HepG2 (cell line): ENCODE measurements around the gene CKB. TPM values are rescaled to one million over a fixed set of nuclear protein-coding genes. Genes with fewer than 3 reads are reported as not detected.

Experiments used
- ATAC-seq: fragments of 200-7000 bp; cut with Tn5 transposase; 3 replicates; pipeline ENCODE4 v1.9.1; 2020; ENCODE audit warnings: mild to moderate bottlenecking, moderate library complexity
- BruUV-seq: library from RNA; stranded (reverse); fragments of 400-500 nt; replicated peaks from 2 replicates; lab custom pipeline; 2021; lab: Mats Ljungman, UMichigan
- CTCF ChIA-PET: fragments of 300-600 bp; formaldehyde crosslinking; extraction: SDS; loops from one replicate; lab custom pipeline; 2021; ENCODE audit warnings: low total read pairs, inconsistent platforms, low intra/inter-chr PET ratio; lab: Yijun Ruan, JAX
- POLR2A ChIA-PET: fragments of 350-600 bp; sonication (Branson Sonifier 250); formaldehyde crosslinking; loops from one replicate; lab custom pipeline; 2020; ENCODE audit warnings: antibody characterized with exemption, inconsistent platforms; lab: Yijun Ruan, JAX
- DNase-seq: peaks from one replicate; pipeline ENCODE4 v3.0.0-alpha.2; 2015; ENCODE audit warnings: low spot score
- FAIRE-seq: peaks from 3 replicates; lab custom pipeline; 2011; peaks lifted over from hg19 to GRCh38; lab: Jason Lieb, UNC
- H2AFZ ChIP-seq: one replicate; pipeline ENCODE4 v1.6.1; 2011; ENCODE audit warnings: low read length, inconsistent platforms
- H3K27ac ChIP-seq: fragments of 300-600 bp; 3 replicates; pipeline ENCODE4 v1.8.0; 2011; ENCODE audit warnings: mixed run types, mild to moderate bottlenecking, mixed read lengths, low read length, inconsistent platforms; ENCODE audit not compliant: insufficient read depth; ENCODE audit errors: extremely low read length
- H3K27me3 ChIP-seq, 2 experiments: fragments of 200-600 bp in 1 of 2; 2 replicates in 1 of 2; 3 replicates in 1 of 2; pipeline versions ENCODE4 v1.6.0 to v1.8.0; 2011; ENCODE audit warnings: low read length in 2 of 2, mild to moderate bottlenecking in 2 of 2, moderate library complexity in 2 of 2, inconsistent platforms in 1 of 2; ENCODE audit not compliant: insufficient read depth in 2 of 2, control insufficient read depth in 1 of 2
- H3K36me3 ChIP-seq, 2 experiments: fragments of 200-600 bp in 1 of 2; replicated peaks in 1 of 2; 2 replicates in 1 of 2; 3 replicates in 1 of 2; pipeline versions ENCODE4 v1.5.1 to v1.8.0; 2011; ENCODE audit warnings: low read length in 2 of 2, inconsistent platforms in 1 of 2; ENCODE audit not compliant: insufficient read depth in 2 of 2, control insufficient read depth in 1 of 2
- H3K4me1 ChIP-seq: 2 replicates; pipeline ENCODE4 v1.5.1; 2012; ENCODE audit warnings: low read length, inconsistent platforms; ENCODE audit not compliant: insufficient read depth
- H3K4me2 ChIP-seq: 2 replicates; pipeline ENCODE4 v1.6.0; 2011; ENCODE audit warnings: low read depth, low read length, inconsistent platforms
- H3K4me3 ChIP-seq, 3 experiments: fragments of 200-600 bp in 1 of 3; sonication (generic), shearing (Covaris generic) in 1 of 3; replicated peaks in 1 of 3; 2 replicates each; pipeline ENCODE4 v1.5.1; 2011 to 2016; ENCODE audit warnings: low read length in 3 of 3, inconsistent platforms in 2 of 3, low read depth in 2 of 3, mild to moderate bottlenecking in 2 of 3, control low read depth in 1 of 3, mixed read lengths in 1 of 3; ENCODE audit not compliant: insufficient read depth in 1 of 3
- H3K79me2 ChIP-seq: one replicate; pipeline ENCODE4 v1.6.1; 2011; ENCODE audit warnings: low read length, inconsistent platforms; ENCODE audit not compliant: insufficient read depth
- H3K9ac ChIP-seq: 2 replicates; pipeline ENCODE4 v1.6.0; 2011; ENCODE audit warnings: mild to moderate bottlenecking, low read depth, low read length, inconsistent platforms; ENCODE audit not compliant: insufficient read depth
- H3K9me3 ChIP-seq: 2 replicates; pipeline ENCODE4 v1.5.1; 2012; ENCODE audit warnings: mild to moderate bottlenecking, low read length
- H4K20me1 ChIP-seq: 2 replicates; pipeline ENCODE4 v1.6.0; 2011; ENCODE audit warnings: inconsistent platforms, mild to moderate bottlenecking, low read length, moderate library complexity; ENCODE audit not compliant: insufficient read depth
- JUND ChIP-seq: sonication (generic); formaldehyde crosslinking; IDR thresholded peaks from 2 replicates; pipeline ENCODE4 v1.8.0; 2022; ENCODE audit warnings: mild to moderate bottlenecking, missing genetic modification reagents
- KLF6 ChIP-seq: IDR thresholded peaks from 2 replicates; pipeline ENCODE4 v1.8.0; 2016; ENCODE audit warnings: missing biosample characterization, missing genetic modification reagents
- MYNN ChIP-seq: sonication (generic); formaldehyde crosslinking; IDR thresholded peaks from 2 replicates; pipeline ENCODE4 v1.4.0; 2020; ENCODE audit warnings: mild to moderate bottlenecking, low read depth, missing genetic modification reagents
- ONECUT2 ChIP-seq: sonication (generic); formaldehyde crosslinking; IDR thresholded peaks from 2 replicates; pipeline ENCODE4 v1.4.0; 2020; ENCODE audit warnings: missing genetic modification reagents
- SMYD3 ChIP-seq: sonication (generic); formaldehyde crosslinking; IDR thresholded peaks from 2 replicates; pipeline ENCODE4 v1.8.1; 2023; ENCODE audit warnings: mild to moderate bottlenecking, missing genetic modification reagents
- SP4 ChIP-seq: sonication (generic); formaldehyde crosslinking; IDR thresholded peaks from 2 replicates; pipeline ENCODE4 v1.8.1; 2023; ENCODE audit warnings: mild to moderate bottlenecking, missing genetic modification reagents
- XRCC5 ChIP-seq: fragments of 200-400 bp; formaldehyde crosslinking; optimal IDR thresholded peaks from 2 replicates; pipeline ENCODE3; 2017; ENCODE audit warnings: mild to moderate bottlenecking, low read length
- ZNF264 ChIP-seq: sonication (generic); formaldehyde crosslinking; IDR thresholded peaks from 2 replicates; pipeline ENCODE4 v1.4.0; 2020; ENCODE audit warnings: missing genetic modification reagents
- ZNF280B ChIP-seq: sonication (generic); formaldehyde crosslinking; IDR thresholded peaks from 2 replicates; pipeline ENCODE4 v1.5.0; 2020; ENCODE audit warnings: missing genetic modification reagents, mild to moderate bottlenecking, borderline replicate concordance
- WGBS: methylation state at CpG from one replicate; pipeline ENCODE4 v1.1.6; 2017; ENCODE audit warnings: low lambda C conversion rate; 5-methylcytosine and 5-hydroxymethylcytosine counted together
- in situ Hi-C: cut with HindIII; loops from 2 replicates; pipeline ENCODE4 v1.10.0; 2017; ENCODE audit warnings: low pct_unique_long_range_greater_than_20kb; ENCODE audit not compliant: extremely low pct_ligation_motif_present
- intact Hi-C: fragments of 100-400 bp; cut with micrococcal nuclease; formaldehyde crosslinking; loops from one replicate; pipeline ENCODE4 v1.10.0; 2022; ENCODE audit not compliant: unreplicated experiment
- polyA plus RNA-seq, 8 experiments: library from polyadenylated mRNA; depleted of rRNA in 3 of 8; stranded (reverse) in 7 of 8; unstranded in 1 of 8; fragments of >200 nt; fragmentation: Illumina TruSeq in 4 of 8; extraction: Trizol in 4 of 8; gene quantifications; 2 replicates each; pipeline versions ENCODE4 v1.2.1 to v1.2.3, GENCODE V29; 2011 to 2016; ENCODE audit warnings: low read depth in 4 of 8, missing spikeins in 1 of 8, mixed read lengths in 1 of 8; ENCODE audit not compliant: insufficient read depth in 1 of 8
- total RNA-seq, 5 experiments: library from RNA; depleted of rRNA; stranded (reverse); fragments of >200 nt; fragmentation: Illumina TruSeq; extraction: Trizol; gene quantifications; 2 replicates each; pipeline ENCODE4 v1.2.3, GENCODE V29; 2016; ENCODE audit warnings: low read depth in 1 of 5

CKB gene
- total and polyA plus RNA-seq, 2 of the 13 experiments (the other 11 are each of a cell fraction or from before 2014, with no cell fraction given) = 82.3 to 217 TPM

GRCh38 chr14:103509864-103510723 is 12.5 kb downstream of the CKB start:
- in situ Hi-C loops = no loop called here
- POLR2A ChIA-PET = interaction anchor here (1.9 kb wide), 1 partner anchor 18 kb away, joined by 15 read pairs; the partner anchor contains the start of gene TRMT61A
- FAIRE-seq = no peak
- Histone ChIP-seq H3K27me3 (no peaks in the 10 kb centered on the region), H4K20me1 (no peaks in the 10 kb centered on the region), H3K27ac (no peak overlapping the region), H3K79me2 (no peaks in the 10 kb centered on the region), H3K36me3 (peaks cover 4 to 12% of the 10 kb centered on the region in 2 experiments; a peak in 3 of 5 replicates), H2AFZ (no peak overlapping the region), H3K9ac (no peak overlapping the region), H3K9me3 (no peaks in the 10 kb centered on the region), H3K4me1 (peaks cover 25% of the 10 kb centered on the region), H3K4me2 (no peak overlapping the region), H3K4me3 (no peak overlapping the region)
- BruUV-seq = no TSS peak
- WGBS = 97% methylated on average over 11 of the region's 11 CpGs
- CTCF ChIA-PET = no interaction called here
- no peak for ATAC-seq
- no peak for DNase-seq
- no peak for TF ChIP-seq ONECUT2 (CRISPR knock-in tag)
- TF ChIP-seq ZNF280B = no peak
- no peak for TF ChIP-seq JUND
- no peak for TF ChIP-seq ZNF264 (CRISPR knock-in tag)
- TF ChIP-seq XRCC5 = no peak
- TF ChIP-seq SP4 (CRISPR knock-in tag) = no peak
- TF ChIP-seq MYNN (CRISPR knock-in tag) = no peak
- TF ChIP-seq KLF6 (CRISPR knock-in tag) = no peak
- no peak for TF ChIP-seq SMYD3 (CRISPR knock-in tag)
- intact Hi-C loops = no loop called here
